ENCODE results near the gene USE1.

USE1 gene

GRCh38 chr19:17245535-17245984 is 30.4 kb downstream of the USE1 start, which contains the start of gene NR2F6:
TSS of gene NR2F6 (minus strand) at chr19:17245919. CDS start at chr19:17245220, 699 bp downstream.
- DNase-seq (ENCODE audit: low read depth): no peak
- TF ChIP-seq MAX (IDR thresholded peaks at IDR 0.05; ENCODE audit: low read depth, low read length): no peak
- TF ChIP-seq POLR2A (IDR thresholded peaks at IDR 0.05; ENCODE audit: extremely low read depth, insufficient read length): no peak
- TF ChIP-seq CTCF (IDR thresholded peaks at IDR 0.05; ENCODE audit: low read depth, low read length): no peak
- TF ChIP-seq MYC (IDR thresholded peaks at IDR 0.05; ENCODE audit: low read depth, low read length): no peak
- peak within 1 kb of the TSS; percentile 40 for H3K4me3 ChIP-seq (ENCODE audit: low read depth, low read length)

GRCh38 chr19:17246681-17247425 is 31.7 kb downstream of the USE1 start:
- peak overlapping the region; percentile 40 for H3K4me3 ChIP-seq (ENCODE audit: low read depth, low read length)
- DNase-seq (ENCODE audit: low read depth): no peak
- TF ChIP-seq POLR2A (IDR thresholded peaks at IDR 0.05; ENCODE audit: extremely low read depth, insufficient read length) (no peak), CTCF (IDR thresholded peaks at IDR 0.05; ENCODE audit: low read depth, low read length) (no peak), MAX (IDR thresholded peaks at IDR 0.05; ENCODE audit: low read depth, low read length) (no peak), MYC (IDR thresholded peaks at IDR 0.05; ENCODE audit: low read depth, low read length) (no peak)

GRCh38 chr19:17248011-17248776 is 33.0 kb downstream of the USE1 start:
- H3K4me3 ChIP-seq (ENCODE audit: low read depth, low read length): no peak overlapping the region
- no peak for TF ChIP-seq MAX (IDR thresholded peaks at IDR 0.05; ENCODE audit: low read depth, low read length)
- TF ChIP-seq POLR2A (IDR thresholded peaks at IDR 0.05; ENCODE audit: extremely low read depth, insufficient read length): no peak
- no peak for TF ChIP-seq MYC (IDR thresholded peaks at IDR 0.05; ENCODE audit: low read depth, low read length)
- no peak for TF ChIP-seq CTCF (IDR thresholded peaks at IDR 0.05; ENCODE audit: low read depth, low read length)
- DNase-seq (ENCODE audit: low read depth): no peak

- no peak for TF ChIP-seq MAX (IDR thresholded peaks at IDR 0.05; ENCODE audit: low read depth, low read length)
- TF ChIP-seq MYC (IDR thresholded peaks at IDR 0.05; ENCODE audit: low read depth, low read length): no peak
- TF ChIP-seq CTCF (IDR thresholded peaks at IDR 0.05; ENCODE audit: low read depth, low read length): no peak
- TF ChIP-seq POLR2A (IDR thresholded peaks at IDR 0.05; ENCODE audit: extremely low read depth, insufficient read length): no peak
- DNase-seq (ENCODE audit: low read depth): no peak
- H3K4me3 ChIP-seq (ENCODE audit: low read depth, low read length): no peak overlapping the region
Observed at GRCh38 chr19:17249887-17250548, 34.9 kb downstream of the USE1 start.

- DNase-seq (ENCODE audit: low read depth): peak; percentile 60
- H3K4me3 ChIP-seq (ENCODE audit: low read depth, low read length): no peak overlapping the region
- TF ChIP-seq CTCF (IDR thresholded peaks at IDR 0.05; ENCODE audit: low read depth, low read length) (no peak), MYC (IDR thresholded peaks at IDR 0.05; ENCODE audit: low read depth, low read length) (no peak), MAX (IDR thresholded peaks at IDR 0.05; ENCODE audit: low read depth, low read length) (no peak), POLR2A (IDR thresholded peaks at IDR 0.05; ENCODE audit: extremely low read depth, insufficient read length) (no peak)
Observed at GRCh38 chr19:17254636-17255035, 39.5 kb downstream of the USE1 start.

Measured in NB4 (cell line).